Coronary artery (tissue), 2 donors: ENCODE data around the gene TMEM219.

Experiments
- DNase-seq: peaks from one replicate; pipeline ENCODE4 v3.0.0-alpha.2; 2017; ENCODE audit warnings: low spot score
- H3K27ac ChIP-seq, 2 donors: fragments of 200-600 bp; sonication (generic); one replicate each; pipeline ENCODE4 v1.5.1; 2016 to 2019
- H3K4me3 ChIP-seq: fragments of 200-600 bp; sonication (generic); 2 replicates; pipeline ENCODE4 v1.5.1; 2016; ENCODE audit warnings: mild to moderate bottlenecking, moderate library complexity
- CTCF ChIP-seq: fragments of 200-600 bp; sonication (generic); IDR thresholded peaks from one replicate; pipeline ENCODE4 v1.5.1; 2019; ENCODE audit warnings: antibody characterized with exemption

Gene TMEM219

GRCh38 chr16:29987371-29988085 is 25.6 kb downstream of the TMEM219 start:
- no peak for TF ChIP-seq CTCF
- Histone ChIP-seq H3K4me3 (no peak overlapping the region), H3K27ac (no peak overlapping the region)
- DNase-seq = no peak

GRCh38 chr16:29988346-29989075 is 26.6 kb downstream of the TMEM219 start:
- TF ChIP-seq CTCF = no peak
- H3K4me3 ChIP-seq = no peak overlapping the region
- no peak overlapping the region for H3K27ac ChIP-seq
- no peak for DNase-seq

GRCh38 chr16:29989111-29989858 is 27.4 kb downstream of the TMEM219 start:
- Histone ChIP-seq H3K4me3 (no peak overlapping the region), H3K27ac (no peak overlapping the region)
- no peak for TF ChIP-seq CTCF
- DNase-seq = no peak

GRCh38 chr16:29990034-29990433 is 28.2 kb downstream of the TMEM219 start:
- no peak overlapping the region for H3K27ac ChIP-seq
- H3K4me3 ChIP-seq = no peak overlapping the region
- TF ChIP-seq CTCF = no peak
- no peak for DNase-seq

GRCh38 chr16:29990883-29991570 is 29.1 kb downstream of the TMEM219 start:
- Histone ChIP-seq H3K27ac (no peak overlapping the region), H3K4me3 (no peak overlapping the region)
- no peak for DNase-seq
- no peak for TF ChIP-seq CTCF

GRCh38 chr16:29991571-29991904 is 29.7 kb downstream of the TMEM219 start:
- no peak overlapping the region for H3K4me3 ChIP-seq
- TF ChIP-seq CTCF = no peak
- no peak for DNase-seq
- no peak overlapping the region for H3K27ac ChIP-seq
